Lower leg skin (tissue), 4 donors: Measurements from ENCODE around the gene CFH. TPM values are rescaled to one million over a fixed set of nuclear protein-coding genes. Genes with fewer than 3 reads are reported as not detected.

Source experiments
- DNase-seq, 2 donors: peaks; one replicate each; pipeline ENCODE4 v3.0.0-alpha.2; 2019; ENCODE audit warnings: low spot score in 2 of 2
- H3K4me3 ChIP-seq: fragments of 200-600 bp; sonication (generic); 2 replicates; pipeline ENCODE4 v1.5.1; 2017; ENCODE audit warnings: mild to moderate bottlenecking, low read depth; ENCODE audit not compliant: poor library complexity, severe bottlenecking
- POLR2A ChIP-seq, 2 donors: fragments of 450-650 bp; IDR thresholded peaks; one replicate each; pipeline ENCODE4 v1.6.1; 2016 to 2017; ENCODE audit warnings: antibody characterized with exemption in 2 of 2, mild to moderate bottlenecking in 1 of 2, moderate library complexity in 1 of 2
- WGBS, 2 donors: methylation state at CpG; one replicate each; pipeline ENCODE4 v1.1.5; 2018; 5-methylcytosine and 5-hydroxymethylcytosine counted together
- intact Hi-C: fragments of 100-400 bp; cut with DNase I; formaldehyde crosslinking; loops from one replicate; pipeline ENCODE4 v1.15.0; 2023; ENCODE audit warnings: low total_unique reads
- total RNA-seq, 4 donors: library from RNA; depleted of rRNA; stranded (reverse); fragments of >200 nt; gene quantifications; one replicate each; pipeline ENCODE4 v1.1.0, GENCODE V29; 2016
- TF ChIP-seq, protein P1 (sequence below), 3 donors: fragments of 450-650 bp; IDR thresholded peaks; one replicate each; pipeline ENCODE4 v1.5.1; 2016; ENCODE audit warnings: antibody characterized with exemption in 3 of 3, mild to moderate bottlenecking in 3 of 3, moderate library complexity in 2 of 3

Gene CFH
- total RNA-seq, 4 donors from 2014 or later, result 40.8 to 115 (median 56.6) TPM

DNA sequence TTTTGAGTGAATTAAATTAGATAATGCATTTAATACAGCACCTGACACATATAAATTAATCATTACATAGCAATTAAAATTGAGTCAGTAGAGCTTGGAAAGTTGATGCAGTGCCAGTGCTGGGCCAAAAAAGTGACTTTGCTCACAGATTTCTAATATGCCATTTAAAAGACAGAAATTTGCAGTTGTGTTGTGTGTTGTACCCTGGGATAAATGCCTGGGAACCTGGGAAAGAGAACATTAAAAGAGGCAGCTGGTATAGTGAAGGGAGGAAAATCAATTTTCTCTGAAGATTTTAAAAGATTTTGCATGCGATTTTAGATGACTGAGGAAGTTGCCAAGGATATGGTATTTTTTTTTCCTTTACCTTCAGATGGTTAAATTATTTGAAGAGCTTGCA, 10.9 kb upstream of the CFH start:
- intact Hi-C loops, result no loop called here
- TF ChIP-seq POLR2A (IDR thresholded peaks at IDR 0.05), result no peak
- TF ChIP-seq, protein P1, sequence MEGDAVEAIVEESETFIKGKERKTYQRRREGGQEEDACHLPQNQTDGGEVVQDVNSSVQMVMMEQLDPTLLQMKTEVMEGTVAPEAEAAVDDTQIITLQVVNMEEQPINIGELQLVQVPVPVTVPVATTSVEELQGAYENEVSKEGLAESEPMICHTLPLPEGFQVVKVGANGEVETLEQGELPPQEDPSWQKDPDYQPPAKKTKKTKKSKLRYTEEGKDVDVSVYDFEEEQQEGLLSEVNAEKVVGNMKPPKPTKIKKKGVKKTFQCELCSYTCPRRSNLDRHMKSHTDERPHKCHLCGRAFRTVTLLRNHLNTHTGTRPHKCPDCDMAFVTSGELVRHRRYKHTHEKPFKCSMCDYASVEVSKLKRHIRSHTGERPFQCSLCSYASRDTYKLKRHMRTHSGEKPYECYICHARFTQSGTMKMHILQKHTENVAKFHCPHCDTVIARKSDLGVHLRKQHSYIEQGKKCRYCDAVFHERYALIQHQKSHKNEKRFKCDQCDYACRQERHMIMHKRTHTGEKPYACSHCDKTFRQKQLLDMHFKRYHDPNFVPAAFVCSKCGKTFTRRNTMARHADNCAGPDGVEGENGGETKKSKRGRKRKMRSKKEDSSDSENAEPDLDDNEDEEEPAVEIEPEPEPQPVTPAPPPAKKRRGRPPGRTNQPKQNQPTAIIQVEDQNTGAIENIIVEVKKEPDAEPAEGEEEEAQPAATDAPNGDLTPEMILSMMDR (IDR thresholded peaks at IDR 0.05), result no peak
- WGBS, 2 donors, result 81 to 83% methylated on average over 1 of the region's 1 CpG
- no peak for DNase-seq
- no peak overlapping the region for H3K4me3 ChIP-seq

DNA sequence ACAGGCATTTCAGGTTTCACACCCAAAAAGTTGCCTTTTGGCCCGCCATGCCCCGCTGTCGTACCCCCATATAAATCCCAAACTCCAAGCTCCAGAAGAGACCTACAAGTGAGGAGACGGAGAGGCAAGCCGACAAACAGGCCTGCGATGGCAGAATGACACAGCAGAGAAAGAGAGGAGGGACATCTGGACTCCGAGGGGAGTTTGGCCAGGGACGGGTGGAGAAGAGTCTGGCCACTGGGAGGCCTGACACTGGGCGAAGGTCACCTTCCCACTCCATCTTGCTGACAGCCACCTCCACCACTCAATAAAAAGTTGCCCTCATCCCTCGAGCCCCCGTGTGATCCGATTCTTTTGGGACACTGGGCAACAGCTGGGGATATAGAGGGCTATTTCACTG, 1.9 kb upstream of the CFH start:
- DNase-seq, result no peak
- WGBS, 2 donors, result 86 to 94% methylated on average over 12 of the region's 12 CpGs
- no peak for TF ChIP-seq POLR2A (IDR thresholded peaks at IDR 0.05)
- TF ChIP-seq, protein P1 (IDR thresholded peaks at IDR 0.05), result no peak
- intact Hi-C loops, result loop anchor here (10.0 kb wide), 1 partner anchor 505 kb away; no protein-coding TSS in a partner anchor
- no peak overlapping the region for H3K4me3 ChIP-seq

DNA sequence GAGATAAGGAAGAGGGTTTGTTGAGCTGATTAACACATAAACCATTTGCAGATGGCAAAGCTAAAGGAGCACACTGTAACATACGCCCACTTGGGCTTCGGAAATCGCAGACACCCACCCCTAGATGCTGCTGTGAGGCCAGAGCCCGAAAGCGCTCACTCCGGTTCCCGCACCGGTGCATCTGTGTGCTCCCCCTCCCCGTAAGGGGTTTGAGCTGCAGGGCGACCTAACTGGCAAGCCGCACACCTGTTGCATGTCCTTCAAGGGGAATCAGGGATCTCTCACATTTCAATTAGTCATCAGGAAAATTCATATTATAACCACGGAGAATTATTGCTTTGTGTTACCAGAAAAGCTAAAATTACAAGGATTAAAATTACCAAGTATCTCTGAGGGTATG, 1.4 kb upstream of the CFH start:
- H3K4me3 ChIP-seq, result no peak overlapping the region
- whole genome bisulfite sequencing, 2 donors, result 76 to 78% methylated on average over 12 of the region's 12 CpGs
- no peak for DNase-seq
- TF ChIP-seq, protein P1 (IDR thresholded peaks at IDR 0.05), result no peak
- TF ChIP-seq POLR2A (IDR thresholded peaks at IDR 0.05), result no peak
- intact Hi-C loops, result loop anchor here (10.0 kb wide), 1 partner anchor 506 kb away; no protein-coding TSS in a partner anchor

DNA sequence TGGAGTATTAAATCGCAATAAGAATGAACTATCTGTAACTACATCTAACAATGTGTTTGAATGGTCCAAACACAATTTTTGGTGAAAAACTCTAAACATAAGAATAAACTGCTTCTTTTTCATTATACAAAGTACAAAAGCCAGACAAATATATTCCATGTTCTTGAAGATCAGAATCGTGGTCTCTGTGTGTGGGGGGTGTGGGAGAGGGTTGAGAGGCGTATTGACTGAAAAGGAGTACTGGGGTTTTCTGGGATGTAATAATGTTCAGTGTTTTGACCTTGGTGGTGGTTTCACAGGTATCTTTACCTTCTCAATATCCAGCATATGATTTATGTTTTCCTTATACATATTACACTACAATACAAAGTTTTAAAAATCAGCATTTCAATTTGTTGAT, 764 bp upstream of the CFH start:
- no peak overlapping the region for H3K4me3 ChIP-seq
- intact Hi-C loops, result loop anchor here (10.0 kb wide), 1 partner anchor 506 kb away; no protein-coding TSS in a partner anchor
- TF ChIP-seq, protein P1 (IDR thresholded peaks at IDR 0.05), result no peak
- no peak for TF ChIP-seq POLR2A (IDR thresholded peaks at IDR 0.05)

DNA sequence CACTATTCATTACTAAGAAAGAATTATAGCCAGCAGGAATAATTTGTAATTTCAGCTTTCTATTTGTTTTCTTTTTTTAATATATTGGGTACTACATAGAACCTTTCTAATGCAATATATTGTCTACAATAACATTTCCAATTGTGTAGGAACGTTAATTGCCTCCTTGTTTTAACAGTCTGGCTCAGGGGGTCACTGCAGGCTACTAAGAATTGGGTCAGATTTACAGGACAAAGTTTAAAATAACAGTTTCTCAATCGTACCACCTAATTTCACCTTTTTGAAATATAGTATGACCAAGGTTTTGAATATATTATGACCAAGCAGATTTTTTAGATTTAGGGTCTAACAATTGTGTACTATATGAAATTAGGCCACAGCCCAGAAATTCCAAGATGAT, 2.4 kb downstream of the CFH start:
- intact Hi-C loops, result loop anchor here (10.0 kb wide), 1 partner anchor 509 kb away; no protein-coding TSS in a partner anchor
- WGBS, 2 donors, result 51 to 61% methylated on average over 2 of the region's 2 CpGs
- peak overlapping the region; percentile 9 for H3K4me3 ChIP-seq
- DNase-seq, result no peak
- TF ChIP-seq, protein P1 (IDR thresholded peaks at IDR 0.05), result no peak
- no peak for TF ChIP-seq POLR2A (IDR thresholded peaks at IDR 0.05)

More for the DNA sequence above, 764 bp upstream of the CFH start:
- WGBS, 2 donors, result 74 to 80% methylated on average over 3 of the region's 3 CpGs
- DNase-seq, result no peak

DNA sequence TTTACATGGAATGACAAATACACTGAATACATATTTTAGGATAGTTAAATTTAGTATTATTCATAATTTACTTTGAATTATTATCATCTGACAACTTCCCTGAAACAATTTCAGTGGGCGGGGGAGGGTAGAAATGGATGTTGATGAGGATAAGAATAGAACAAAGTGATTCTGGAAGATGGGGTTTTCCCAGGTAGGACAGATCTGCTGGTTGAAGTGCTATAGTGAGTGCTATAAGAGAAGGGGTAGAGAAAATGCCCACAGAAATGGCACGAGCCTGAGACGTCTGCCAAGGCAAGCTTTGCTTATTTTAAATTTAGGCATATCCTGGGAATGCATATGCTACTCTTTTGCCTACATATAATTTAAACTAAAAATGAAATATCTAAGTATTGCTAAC, 3.2 kb downstream of the CFH start:
- intact Hi-C loops, result loop anchor here (10.0 kb wide), 1 partner anchor 510 kb away; no protein-coding TSS in a partner anchor
- 68 to 73% methylated on average over 3 of the region's 3 CpGs for WGBS, 2 donors
- no peak for DNase-seq
- no peak for TF ChIP-seq POLR2A (IDR thresholded peaks at IDR 0.05)
- H3K4me3 ChIP-seq, result no peak overlapping the region
